Measurements from ENCODE around the gene ZFYVE9.

DNA sequence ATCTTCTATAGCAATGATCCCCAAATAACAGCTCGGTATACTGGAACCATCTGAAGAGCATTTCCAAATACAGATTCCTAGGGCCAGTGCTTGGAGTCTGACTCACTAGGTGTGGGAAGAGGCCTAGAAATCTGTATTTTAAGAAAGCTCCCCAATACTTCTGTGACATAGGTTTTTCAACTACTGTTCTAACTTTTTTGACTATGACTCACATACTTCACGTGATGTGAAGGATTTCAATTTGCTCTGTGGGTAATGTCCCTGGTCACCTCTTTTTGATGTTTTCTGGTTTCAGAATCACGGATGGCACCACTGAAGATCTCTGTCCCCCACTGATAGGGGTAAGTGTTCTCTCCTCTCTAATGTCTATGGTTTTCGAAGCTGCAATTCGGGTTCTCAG lies 251.3 kb downstream of the ZFYVE9 start:
- no peak for TF ChIP-seq ARNT (IDR thresholded peaks at IDR 0.05)
- TF ChIP-seq SP1 (IDR thresholded peaks at IDR 0.05) = no peak
